Measurements from ENCODE around the gene CACNA1S.

Gene CACNA1S

GRCh38 chr1:201111672-201112071 lies 554 bp downstream of the CACNA1S start:
- H3K9ac ChIP-seq (ENCODE audit: low read length), result no peak overlapping the region
- TF ChIP-seq EZH2 (IDR thresholded peaks at IDR 0.05; ENCODE audit: borderline replicate concordance, low read length), result no peak
- TF ChIP-seq CTCF (IDR thresholded peaks at IDR 0.05; ENCODE audit: low read length), result no peak
- H3K4me3 ChIP-seq (ENCODE audit: low read depth, low read length, poor library complexity, severe bottlenecking), result no peak overlapping the region
- H3K9me2 ChIP-seq (ENCODE audit: low read depth, low read length), result no peaks in the 10 kb centered on the region
- no peak overlapping the region for H2AFZ ChIP-seq (ENCODE audit: low read length)
- no peaks in the 10 kb centered on the region for H3K36me3 ChIP-seq (ENCODE audit: insufficient read depth, low read length)
- H3K27me3 ChIP-seq (ENCODE audit: insufficient read depth, low read length), result no peaks in the 10 kb centered on the region
- H3K9me3 ChIP-seq (ENCODE audit: low read length), result no peaks in the 10 kb centered on the region
- no peak overlapping the region for H3K27ac ChIP-seq (ENCODE audit: low read depth, low read length, poor library complexity, severe bottlenecking)
- no peaks in the 10 kb centered on the region for H3K4me1 ChIP-seq (ENCODE audit: insufficient read depth, low read length, severe bottlenecking)
- H3F3A ChIP-seq (ENCODE audit: insufficient read depth, low read length), result no peaks in the 10 kb centered on the region
- no peaks in the 10 kb centered on the region for H3K79me2 ChIP-seq (ENCODE audit: insufficient read depth, low read length)
- H3K4me2 ChIP-seq (ENCODE audit: low read length), result no peak overlapping the region
- no peaks in the 10 kb centered on the region for H4K20me1 ChIP-seq (ENCODE audit: insufficient read depth, low read length)

GRCh38 chr1:201111156-201111555 lies 1.1 kb downstream of the CACNA1S start:
- no peaks in the 10 kb centered on the region for H3K9me3 ChIP-seq (ENCODE audit: low read length)

GRCh38 chr1:201110616-201111015 lies 1.6 kb downstream of the CACNA1S start:
- H3K9me2 ChIP-seq (ENCODE audit: low read depth, low read length), result no peaks in the 10 kb centered on the region
- H3K4me2 ChIP-seq (ENCODE audit: low read length), result no peak overlapping the region
- no peaks in the 10 kb centered on the region for H3K9me3 ChIP-seq (ENCODE audit: low read length)
- H3K27me3 ChIP-seq (ENCODE audit: insufficient read depth, low read length), result no peaks in the 10 kb centered on the region
- TF ChIP-seq CTCF (IDR thresholded peaks at IDR 0.05; ENCODE audit: low read length), result no peak
- TF ChIP-seq EZH2 (IDR thresholded peaks at IDR 0.05; ENCODE audit: borderline replicate concordance, low read length), result no peak
- no peak overlapping the region for H3K9ac ChIP-seq (ENCODE audit: low read length)
- no peaks in the 10 kb centered on the region for H3K36me3 ChIP-seq (ENCODE audit: insufficient read depth, low read length)
- no peaks in the 10 kb centered on the region for H3K4me1 ChIP-seq (ENCODE audit: insufficient read depth, low read length, severe bottlenecking)
- no peaks in the 10 kb centered on the region for H3F3A ChIP-seq (ENCODE audit: insufficient read depth, low read length)
- no peak overlapping the region for H2AFZ ChIP-seq (ENCODE audit: low read length)
- no peak overlapping the region for H3K27ac ChIP-seq (ENCODE audit: low read depth, low read length, poor library complexity, severe bottlenecking)
- H3K79me2 ChIP-seq (ENCODE audit: insufficient read depth, low read length), result no peaks in the 10 kb centered on the region
- no peak overlapping the region for H3K4me3 ChIP-seq (ENCODE audit: low read depth, low read length, poor library complexity, severe bottlenecking)
- no peaks in the 10 kb centered on the region for H4K20me1 ChIP-seq (ENCODE audit: insufficient read depth, low read length)

More at GRCh38 chr1:201111156-201111555, 1.1 kb downstream of the CACNA1S start:
- no peaks in the 10 kb centered on the region for H3K36me3 ChIP-seq (ENCODE audit: insufficient read depth, low read length)
- no peaks in the 10 kb centered on the region for H4K20me1 ChIP-seq (ENCODE audit: insufficient read depth, low read length)
- H3F3A ChIP-seq (ENCODE audit: insufficient read depth, low read length), result no peaks in the 10 kb centered on the region
- no peak overlapping the region for H2AFZ ChIP-seq (ENCODE audit: low read length)
- H3K4me2 ChIP-seq (ENCODE audit: low read length), result no peak overlapping the region
- no peaks in the 10 kb centered on the region for H3K27me3 ChIP-seq (ENCODE audit: insufficient read depth, low read length)
- no peak overlapping the region for H3K9ac ChIP-seq (ENCODE audit: low read length)
- no peak overlapping the region for H3K4me3 ChIP-seq (ENCODE audit: low read depth, low read length, poor library complexity, severe bottlenecking)
- H3K27ac ChIP-seq (ENCODE audit: low read depth, low read length, poor library complexity, severe bottlenecking), result no peak overlapping the region
- H3K9me2 ChIP-seq (ENCODE audit: low read depth, low read length), result no peaks in the 10 kb centered on the region
- no peaks in the 10 kb centered on the region for H3K79me2 ChIP-seq (ENCODE audit: insufficient read depth, low read length)
- TF ChIP-seq EZH2 (IDR thresholded peaks at IDR 0.05; ENCODE audit: borderline replicate concordance, low read length) (no peak), CTCF (IDR thresholded peaks at IDR 0.05; ENCODE audit: low read length) (no peak)
- no peaks in the 10 kb centered on the region for H3K4me1 ChIP-seq (ENCODE audit: insufficient read depth, low read length, severe bottlenecking)
